ENCODE measurements around the gene TBKBP1.
A peak's percentile ranks its signal among the peaks of the same experiment; 100 is the strongest.

TBKBP1 gene

DNA sequence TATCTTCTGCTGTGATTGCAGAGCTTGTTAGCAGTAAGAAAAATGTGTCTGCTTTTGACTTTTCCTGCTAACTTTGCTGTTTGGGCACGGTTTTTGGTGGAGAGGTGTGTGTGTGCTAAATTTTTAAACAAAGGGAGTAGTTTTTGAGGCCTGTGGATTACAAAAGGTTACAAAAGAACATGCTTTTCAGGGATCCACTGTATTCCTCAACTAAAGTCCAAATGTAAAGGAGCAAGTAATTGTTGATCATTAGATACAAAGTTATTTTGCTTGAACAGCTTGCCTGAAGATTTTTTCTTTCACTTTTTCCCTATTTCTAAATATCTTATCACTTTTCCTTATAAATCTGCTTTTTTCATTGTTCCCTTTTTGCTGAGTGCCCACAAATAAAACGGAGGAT, 42.3 kb upstream of the TBKBP1 start:
- CTCF ChIA-PET = interaction anchor here (0.9 to 7.8 kb wide), 6 partner anchors 12 to 36 kb away, joined by 3 to 115 read pairs (median 4); no protein-coding TSS in a partner anchor
- no peak for DNase-seq (ENCODE audit: low read depth, low spot score)
- no peak overlapping the region for H3K4me3 ChIP-seq (ENCODE audit: low read depth, low read length)
- POLR2A ChIA-PET = no interaction called here
- TF ChIP-seq, protein P1, sequence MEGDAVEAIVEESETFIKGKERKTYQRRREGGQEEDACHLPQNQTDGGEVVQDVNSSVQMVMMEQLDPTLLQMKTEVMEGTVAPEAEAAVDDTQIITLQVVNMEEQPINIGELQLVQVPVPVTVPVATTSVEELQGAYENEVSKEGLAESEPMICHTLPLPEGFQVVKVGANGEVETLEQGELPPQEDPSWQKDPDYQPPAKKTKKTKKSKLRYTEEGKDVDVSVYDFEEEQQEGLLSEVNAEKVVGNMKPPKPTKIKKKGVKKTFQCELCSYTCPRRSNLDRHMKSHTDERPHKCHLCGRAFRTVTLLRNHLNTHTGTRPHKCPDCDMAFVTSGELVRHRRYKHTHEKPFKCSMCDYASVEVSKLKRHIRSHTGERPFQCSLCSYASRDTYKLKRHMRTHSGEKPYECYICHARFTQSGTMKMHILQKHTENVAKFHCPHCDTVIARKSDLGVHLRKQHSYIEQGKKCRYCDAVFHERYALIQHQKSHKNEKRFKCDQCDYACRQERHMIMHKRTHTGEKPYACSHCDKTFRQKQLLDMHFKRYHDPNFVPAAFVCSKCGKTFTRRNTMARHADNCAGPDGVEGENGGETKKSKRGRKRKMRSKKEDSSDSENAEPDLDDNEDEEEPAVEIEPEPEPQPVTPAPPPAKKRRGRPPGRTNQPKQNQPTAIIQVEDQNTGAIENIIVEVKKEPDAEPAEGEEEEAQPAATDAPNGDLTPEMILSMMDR (IDR thresholded peaks at IDR 0.05; ENCODE audit: insufficient read depth, low read length, missing control alignments) = no peak

DNA sequence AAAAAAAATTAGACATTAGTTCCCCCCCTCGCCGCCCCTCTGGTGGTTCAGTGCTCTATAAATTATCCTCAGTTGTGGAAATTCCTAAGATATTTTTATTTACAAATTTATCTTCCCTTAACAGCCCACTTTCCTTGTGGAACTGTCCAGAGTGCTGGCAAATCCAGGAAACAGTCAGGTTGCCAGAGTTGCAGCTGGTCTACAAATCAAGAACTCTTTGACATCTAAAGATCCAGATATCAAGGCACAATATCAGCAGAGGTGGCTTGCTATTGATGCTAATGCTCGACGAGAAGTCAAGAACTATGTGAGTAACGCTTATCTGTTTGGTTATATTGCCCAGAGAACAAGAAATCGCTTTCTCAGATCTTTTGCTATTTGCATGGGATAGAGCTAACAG, 41.4 kb upstream of the TBKBP1 start:
- ChIA-PET POLR2A (interaction anchor here (1.1 kb wide), 1 partner anchor 16 kb away, joined by 4 read pairs; no protein-coding TSS in a partner anchor), CTCF (interaction anchor here (1.0 to 7.8 kb wide), 3 partner anchors 12 to 45 kb away, joined by 3 to 115 read pairs (median 4); no protein-coding TSS in a partner anchor)
- DNase-seq (ENCODE audit: low read depth, low spot score) = no peak
- TF ChIP-seq, protein P1 (IDR thresholded peaks at IDR 0.05; ENCODE audit: insufficient read depth, low read length, missing control alignments) = no peak
- no peak overlapping the region for H3K4me3 ChIP-seq (ENCODE audit: low read depth, low read length)

DNA sequence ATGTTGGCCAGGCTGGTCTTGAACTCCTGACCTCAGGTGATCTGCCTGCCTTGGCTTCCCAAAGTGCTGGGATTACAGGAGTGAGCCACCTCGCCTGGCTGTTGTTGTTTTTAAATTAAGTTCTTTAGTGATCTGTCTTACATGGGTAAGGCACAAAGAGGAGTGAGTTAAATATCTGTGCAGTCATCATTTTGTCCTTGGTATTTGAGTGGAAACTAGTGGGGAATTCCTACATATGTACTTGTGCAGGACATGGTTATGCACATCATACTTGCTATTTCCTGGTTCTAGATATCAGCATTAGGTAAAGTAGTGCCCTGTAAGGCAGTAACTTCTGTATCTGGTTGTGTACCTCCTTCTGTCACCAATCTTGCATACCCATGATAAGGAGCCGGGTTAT, 40.5 kb upstream of the TBKBP1 start:
- TF ChIP-seq, protein P1 (IDR thresholded peaks at IDR 0.05; ENCODE audit: insufficient read depth, low read length, missing control alignments) = no peak
- H3K4me3 ChIP-seq (ENCODE audit: low read depth, low read length) = no peak overlapping the region
- POLR2A ChIA-PET = no interaction called here
- CTCF ChIA-PET = interaction anchor here (0.9 to 7.8 kb wide), 3 partner anchors 11 to 44 kb away, joined by 4 to 115 read pairs (median 4); no protein-coding TSS in a partner anchor
- no peak for DNase-seq (ENCODE audit: low read depth, low spot score)

DNA sequence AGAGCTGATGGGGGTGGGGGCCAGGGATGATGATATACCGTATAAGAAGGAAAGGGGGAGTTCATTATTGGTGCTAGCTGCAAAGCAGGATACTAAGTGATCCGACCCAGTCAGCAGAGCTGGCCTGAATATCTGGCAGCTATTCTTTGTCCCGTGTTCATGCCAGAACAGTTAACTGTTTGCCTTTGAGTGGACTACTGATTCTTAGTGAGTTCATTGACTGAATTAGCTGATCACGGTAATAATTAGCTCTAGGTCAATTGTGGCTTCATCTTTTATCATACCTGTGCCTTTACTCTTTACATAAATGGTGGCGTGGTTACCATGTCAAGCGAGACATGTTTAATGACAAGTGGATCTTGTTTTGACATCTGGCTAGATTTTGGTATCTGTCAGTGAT, 39.0 kb upstream of the TBKBP1 start:
- POLR2A ChIA-PET = interaction anchor here (0.7 to 0.9 kb wide), 2 partner anchors 11 to 142 kb away, joined by 4 to 5 read pairs; no protein-coding TSS in a partner anchor
- no peak for DNase-seq (ENCODE audit: low read depth, low spot score)
- CTCF ChIA-PET = interaction anchor here (0.7 to 7.8 kb wide), 2 partner anchors 9 to 19 kb away, joined by 3 to 115 read pairs; no protein-coding TSS in a partner anchor
- TF ChIP-seq, protein P1 (IDR thresholded peaks at IDR 0.05; ENCODE audit: insufficient read depth, low read length, missing control alignments) = no peak
- H3K4me3 ChIP-seq (ENCODE audit: low read depth, low read length) = no peak overlapping the region

DNA sequence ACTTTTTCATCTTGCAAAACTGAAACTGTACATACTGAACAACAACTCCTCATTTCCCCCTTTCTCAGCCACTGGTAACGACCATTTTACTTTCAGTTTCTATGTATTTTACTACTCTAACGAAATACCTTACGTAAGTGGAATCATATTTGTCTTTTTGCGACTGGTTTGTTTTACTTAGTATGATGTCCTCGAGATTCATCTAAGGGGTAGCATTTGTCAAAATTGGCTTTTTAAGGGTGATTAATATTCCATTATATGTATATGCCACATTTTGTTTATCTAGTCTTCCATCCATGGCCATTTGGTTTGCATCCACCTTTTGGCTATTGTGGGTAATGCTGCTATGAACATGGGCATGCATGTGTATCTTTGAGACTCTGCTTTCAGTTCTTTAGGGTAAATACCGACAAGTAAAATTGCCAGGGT, 33.9 kb upstream of the TBKBP1 start:
- DNase-seq (ENCODE audit: low read depth, low spot score) = no peak
- TF ChIP-seq, protein P1 (IDR thresholded peaks at IDR 0.05; ENCODE audit: insufficient read depth, low read length, missing control alignments) = no peak
- POLR2A ChIA-PET = interaction anchor here (0.6 to 0.8 kb wide), 2 partner anchors 11 to 12 kb away, joined by 3 read pairs; partner anchors contain the start of gene KPNB1
- no peak overlapping the region for H3K4me3 ChIP-seq (ENCODE audit: low read depth, low read length)
- CTCF ChIA-PET = interaction anchor here (2.2 kb wide), 2 partner anchors 11 to 18 kb away, joined by 5 to 7 read pairs; no protein-coding TSS in a partner anchor

DNA sequence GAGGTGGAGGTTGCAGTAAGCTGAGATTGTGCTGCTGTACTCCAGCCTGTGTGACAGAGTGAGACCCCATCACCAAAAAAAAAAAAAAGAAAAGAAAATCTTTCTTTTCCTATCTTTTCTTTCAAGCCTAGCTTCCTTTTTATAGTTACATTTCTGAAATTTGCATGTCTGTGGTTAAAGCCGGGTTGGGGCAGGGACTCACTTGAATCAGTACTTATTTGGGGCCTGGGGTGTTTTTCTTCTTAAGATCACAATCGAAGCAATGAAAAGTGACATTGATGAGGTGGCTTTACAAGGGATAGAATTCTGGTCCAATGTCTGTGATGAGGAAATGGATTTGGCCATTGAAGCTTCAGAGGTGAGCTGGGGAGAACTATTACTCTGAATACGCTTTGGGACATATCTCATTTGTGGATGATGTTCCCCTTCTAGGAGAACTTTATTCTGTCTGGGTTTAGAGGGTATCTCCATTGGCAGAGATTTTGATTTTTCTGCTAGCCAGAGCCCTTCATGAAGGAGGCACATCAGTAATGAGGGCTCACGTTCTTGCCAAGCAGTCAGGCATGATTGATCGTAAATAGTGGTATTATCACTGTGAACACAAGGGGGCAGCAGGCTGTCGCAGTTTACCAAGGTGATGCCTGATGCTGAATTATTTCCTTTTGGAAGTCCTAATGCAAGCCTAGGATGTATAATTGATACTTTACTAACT, 29.9 kb upstream of the TBKBP1 start:
- DNase-seq (ENCODE audit: low read depth, low spot score) = no peak
- no peak overlapping the region for H3K4me3 ChIP-seq (ENCODE audit: low read depth, low read length)
- TF ChIP-seq, protein P1 (IDR thresholded peaks at IDR 0.05; ENCODE audit: insufficient read depth, low read length, missing control alignments) = peak; percentile 72
- POLR2A ChIA-PET = interaction anchor here (1.1 to 1.3 kb wide), 2 partner anchors 14 kb away, joined by 3 to 4 read pairs; partner anchors contain the start of gene KPNB1
- CTCF ChIA-PET = interaction anchor here (0.8 to 6.8 kb wide), 20 partner anchors 8 to 230 kb away, joined by 3 to 115 read pairs (median 4); partner anchors contain the start of genes KPNB1, LRRC46 and MRPL10

All from AG04449 (cell line).